Astrocyte of the cerebellum (primary cell): ENCODE results near the gene MED15.

Source experiments
- DNase-seq: peaks from one replicate; pipeline ENCODE4 v3.0.0-alpha.2; 2011; ENCODE audit warnings: low read depth
- H3K4me3 ChIP-seq: 2 replicates; pipeline ENCODE4 v1.5.1; 2011; ENCODE audit warnings: mild to moderate bottlenecking, low read depth, low read length, moderate library complexity
- in situ Hi-C: cut with HindIII; loops from 2 replicates; pipeline ENCODE4 v1.10.0; 2017; ENCODE audit warnings: low sequenced_read_pairs
- TF ChIP-seq, protein P1 (sequence below): IDR thresholded peaks from 2 replicates; pipeline ENCODE4 v1.5.1; 2012; ENCODE audit warnings: low read length, low read depth, moderate library complexity, mild to moderate bottlenecking; ENCODE audit errors: missing control alignments

Gene MED15

DNA sequence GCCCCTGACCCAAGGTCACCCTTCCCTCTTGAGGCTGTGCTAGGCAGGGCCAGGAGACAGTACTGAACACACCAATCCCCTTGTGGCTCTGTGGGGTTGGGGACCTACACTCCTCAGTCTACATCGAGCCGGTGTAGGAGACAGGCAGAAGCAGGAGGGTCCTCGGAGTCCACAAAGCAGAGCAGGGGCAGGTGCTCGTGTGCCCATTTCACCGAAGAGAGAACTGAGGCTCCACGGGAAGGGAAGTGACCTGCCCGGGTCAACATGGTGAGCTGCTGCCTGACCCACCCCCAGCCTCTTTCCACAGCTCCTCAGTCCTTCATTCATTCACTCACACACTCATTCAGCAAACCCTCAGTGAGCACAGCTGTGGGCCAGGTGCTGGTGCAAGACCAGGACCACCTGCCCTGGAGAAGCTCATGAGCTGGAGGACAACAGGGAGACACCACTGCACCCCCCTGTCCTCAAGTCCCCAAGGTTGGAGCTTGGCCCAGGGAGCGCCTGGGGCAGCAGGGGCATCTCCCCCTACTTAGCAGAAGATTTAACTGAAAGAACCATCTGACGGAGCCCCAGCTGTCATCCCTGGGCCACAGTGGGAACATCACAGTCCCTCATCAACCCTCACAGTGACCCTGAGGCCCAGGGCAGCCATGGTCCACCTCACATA is 127.3 kb downstream of the MED15 start:
- no peak overlapping the region for H3K4me3 ChIP-seq
- TF ChIP-seq, protein P1, sequence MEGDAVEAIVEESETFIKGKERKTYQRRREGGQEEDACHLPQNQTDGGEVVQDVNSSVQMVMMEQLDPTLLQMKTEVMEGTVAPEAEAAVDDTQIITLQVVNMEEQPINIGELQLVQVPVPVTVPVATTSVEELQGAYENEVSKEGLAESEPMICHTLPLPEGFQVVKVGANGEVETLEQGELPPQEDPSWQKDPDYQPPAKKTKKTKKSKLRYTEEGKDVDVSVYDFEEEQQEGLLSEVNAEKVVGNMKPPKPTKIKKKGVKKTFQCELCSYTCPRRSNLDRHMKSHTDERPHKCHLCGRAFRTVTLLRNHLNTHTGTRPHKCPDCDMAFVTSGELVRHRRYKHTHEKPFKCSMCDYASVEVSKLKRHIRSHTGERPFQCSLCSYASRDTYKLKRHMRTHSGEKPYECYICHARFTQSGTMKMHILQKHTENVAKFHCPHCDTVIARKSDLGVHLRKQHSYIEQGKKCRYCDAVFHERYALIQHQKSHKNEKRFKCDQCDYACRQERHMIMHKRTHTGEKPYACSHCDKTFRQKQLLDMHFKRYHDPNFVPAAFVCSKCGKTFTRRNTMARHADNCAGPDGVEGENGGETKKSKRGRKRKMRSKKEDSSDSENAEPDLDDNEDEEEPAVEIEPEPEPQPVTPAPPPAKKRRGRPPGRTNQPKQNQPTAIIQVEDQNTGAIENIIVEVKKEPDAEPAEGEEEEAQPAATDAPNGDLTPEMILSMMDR: no peak
- no peak for DNase-seq
- in situ Hi-C loops: no loop called here

DNA sequence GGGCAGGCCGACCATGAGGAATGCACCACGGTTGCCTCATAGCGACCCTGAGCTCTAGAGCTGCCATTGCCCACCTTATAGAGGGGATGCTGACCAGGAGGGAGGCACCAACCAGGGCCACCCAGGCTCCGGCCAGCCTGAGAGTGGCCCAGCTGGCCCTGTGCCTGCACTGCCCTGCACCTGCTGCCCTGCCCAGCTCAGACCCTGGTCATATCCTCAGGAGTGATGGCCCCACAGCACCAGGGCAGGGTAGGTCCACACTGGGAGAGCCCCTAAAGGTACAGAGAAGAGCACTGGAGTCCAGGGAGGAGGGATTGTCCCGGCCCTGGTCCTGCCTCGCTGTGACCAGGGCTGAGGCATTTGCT is 127.8 kb downstream of the MED15 start:
- DNase-seq: no peak
- H3K4me3 ChIP-seq: no peak overlapping the region
- in situ Hi-C loops: no loop called here
- TF ChIP-seq, protein P1: no peak

DNA sequence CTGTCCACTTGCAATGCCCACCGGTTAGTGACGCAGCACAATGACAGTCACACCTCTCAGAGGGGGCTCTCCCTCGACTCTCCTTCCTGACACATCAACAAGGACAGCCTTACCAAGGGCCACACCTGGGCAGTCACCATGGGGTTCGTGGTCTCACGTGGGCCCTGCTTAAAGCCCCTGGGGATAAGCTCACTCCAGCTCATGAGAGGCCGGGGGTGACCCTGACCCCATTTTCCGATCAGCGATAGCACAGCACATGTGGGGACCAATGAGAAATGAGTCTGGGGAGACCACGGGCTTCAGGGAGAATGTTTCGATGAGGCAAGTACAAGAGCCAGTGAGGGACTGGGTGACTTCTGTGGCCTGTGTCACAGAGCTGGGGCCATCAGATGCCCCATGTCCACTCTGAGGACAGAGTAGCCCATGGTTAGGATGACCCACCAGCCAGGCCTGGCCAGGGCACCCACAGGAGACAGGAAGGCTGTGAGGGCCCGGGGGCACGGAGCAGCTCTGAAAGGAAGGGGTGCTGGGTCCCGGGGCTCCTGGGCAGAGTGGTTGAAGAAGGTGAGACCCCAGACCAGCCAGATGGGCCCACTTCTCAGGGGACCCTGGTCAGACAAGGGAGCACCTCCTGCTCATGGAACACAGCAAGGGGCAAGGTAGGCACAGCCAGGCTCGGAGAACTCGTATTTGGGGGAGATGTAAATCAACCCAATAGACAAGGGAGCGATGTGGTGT is 128.8 kb downstream of the MED15 start:
- TF ChIP-seq, protein P1: no peak
- no peak for DNase-seq
- in situ Hi-C loops: no loop called here
- no peak overlapping the region for H3K4me3 ChIP-seq

DNA sequence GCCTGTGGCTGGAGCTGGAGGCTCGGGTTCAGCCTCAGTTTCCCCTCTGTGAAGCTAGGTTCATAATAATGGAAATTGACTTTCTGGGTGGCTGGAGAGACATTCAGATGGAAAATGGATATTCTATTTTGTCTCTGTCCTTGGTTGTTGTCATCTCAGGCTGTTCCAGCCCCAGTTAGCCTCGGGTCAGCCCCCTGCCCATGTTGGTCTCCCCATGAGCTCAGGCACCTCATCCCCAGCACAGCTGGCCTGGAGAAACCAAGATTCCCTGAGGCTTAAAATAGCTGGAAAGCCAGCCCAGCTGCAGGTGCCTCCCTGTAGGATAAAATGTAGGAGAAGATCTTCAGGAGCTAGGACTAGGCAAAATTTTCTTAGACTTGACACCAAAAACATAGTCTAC is 129.5 kb downstream of the MED15 start:
- in situ Hi-C loops: no loop called here

More for the DNA sequence above, 129.5 kb downstream of the MED15 start:
- DNase-seq: no peak
- H3K4me3 ChIP-seq: no peak overlapping the region
- TF ChIP-seq, protein P1: no peak
